Gastrocnemius medialis (tissue), 4 donors: ENCODE measurements around the gene AFAP1L2.

Experiments used
- CTCF ChIP-seq, 5 experiments: fragments of 450-650 bp in 3 of 5; fragments of 200-600 bp in 2 of 5; sonication (generic) in 2 of 5; IDR thresholded peaks in 4 of 5; conservative IDR thresholded peaks in 1 of 5; 1 replicate in 4 of 5; 2 replicates in 1 of 5; pipeline ENCODE4 v1.5.1; 2016 to 2019; ENCODE audit warnings: antibody characterized with exemption in 5 of 5, mild to moderate bottlenecking in 3 of 5, moderate library complexity in 3 of 5
- POLR2A ChIP-seq, 2 donors: fragments of 450-650 bp; IDR thresholded peaks; one replicate each; pipeline ENCODE4 v1.6.1; 2017; ENCODE audit warnings: antibody characterized with exemption in 2 of 2, mild to moderate bottlenecking in 2 of 2, moderate library complexity in 2 of 2

GRCh38 chr10:114291076-114291475, 113.2 kb downstream of the AFAP1L2 start:
- TF ChIP-seq CTCF (IDR thresholded peaks at IDR 0.05 in 4 of 5, conservative IDR thresholded peaks at IDR 0.05 in 1 of 5) (no peak), POLR2A (IDR thresholded peaks at IDR 0.05) (no peak)
